GM21723 (cell line): ENCODE results near the gene NMD3.

Experiments
- ATAC-seq: cut with Tn5 transposase; IDR thresholded peaks from one replicate; pipeline ENCODE4 v1.9.1; 2021; ENCODE audit warnings: mild to moderate bottlenecking, moderate library complexity; ENCODE audit not compliant: unreplicated experiment

Gene NMD3

DNA sequence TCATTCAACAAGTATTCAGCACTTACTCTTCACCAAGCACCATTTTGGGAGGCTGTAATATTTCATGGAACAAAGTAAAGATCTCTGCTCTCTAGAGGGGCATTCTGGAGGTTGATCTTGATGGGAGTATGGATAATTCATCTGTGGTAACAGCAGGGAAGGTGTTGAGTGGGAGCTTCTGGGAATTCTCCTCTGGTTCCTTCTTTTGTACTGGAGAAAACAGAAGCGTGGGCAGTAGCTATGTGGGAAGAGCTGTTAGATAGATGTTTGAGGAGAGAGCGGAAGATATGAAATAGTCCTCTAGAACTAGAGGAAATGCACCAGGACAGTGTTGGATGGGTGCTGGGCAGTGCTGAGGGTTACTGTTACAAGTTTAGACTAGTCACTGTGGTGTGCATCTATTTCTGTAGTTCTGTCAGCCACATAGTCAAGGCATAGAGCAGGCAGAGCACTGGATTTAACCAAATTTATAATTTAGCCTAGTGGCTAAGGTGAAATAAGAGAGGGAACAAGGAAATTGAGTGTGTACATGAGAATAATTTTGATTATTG, 9.6 kb downstream of the NMD3 start:
- no peak for ATAC-seq

DNA sequence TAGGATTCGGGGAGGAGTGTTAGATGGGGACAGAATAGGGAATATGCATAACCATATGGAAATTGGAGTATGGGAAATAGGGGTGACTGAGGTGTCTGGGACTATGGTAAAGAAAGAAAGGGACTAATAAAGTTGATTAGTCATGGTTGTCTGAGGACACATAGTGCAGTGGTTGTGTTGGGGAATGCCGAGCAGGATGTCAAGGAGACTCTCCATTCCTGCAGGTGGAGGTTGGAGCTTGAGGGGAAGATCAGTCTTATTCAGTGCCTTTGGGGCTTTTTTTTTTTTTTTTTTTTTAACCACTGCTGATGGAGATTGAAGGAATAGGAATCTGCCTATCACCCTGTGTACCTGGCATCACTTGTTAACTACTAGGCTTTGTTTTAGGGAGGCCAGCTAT, 10.8 kb downstream of the NMD3 start:
- no peak for ATAC-seq

DNA sequence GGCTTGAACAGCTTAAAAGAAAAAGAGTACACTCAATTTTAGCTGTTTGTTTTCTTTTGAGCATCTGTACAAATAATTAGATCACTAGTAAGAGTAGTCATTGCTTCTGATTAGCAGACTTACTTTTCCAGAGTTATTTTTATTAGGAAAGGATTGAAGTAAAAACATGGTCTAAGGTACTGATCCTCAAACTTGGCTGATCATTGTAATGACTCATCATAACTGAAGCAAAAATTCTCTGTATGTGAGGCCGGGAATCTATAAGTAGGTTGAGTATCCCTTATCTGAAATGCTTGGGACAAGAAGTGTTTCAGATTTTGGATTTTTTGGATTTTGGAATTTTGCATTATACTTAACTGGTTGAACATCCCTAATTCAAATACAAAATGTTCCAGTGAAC, 12.4 kb downstream of the NMD3 start:
- no peak for ATAC-seq

DNA sequence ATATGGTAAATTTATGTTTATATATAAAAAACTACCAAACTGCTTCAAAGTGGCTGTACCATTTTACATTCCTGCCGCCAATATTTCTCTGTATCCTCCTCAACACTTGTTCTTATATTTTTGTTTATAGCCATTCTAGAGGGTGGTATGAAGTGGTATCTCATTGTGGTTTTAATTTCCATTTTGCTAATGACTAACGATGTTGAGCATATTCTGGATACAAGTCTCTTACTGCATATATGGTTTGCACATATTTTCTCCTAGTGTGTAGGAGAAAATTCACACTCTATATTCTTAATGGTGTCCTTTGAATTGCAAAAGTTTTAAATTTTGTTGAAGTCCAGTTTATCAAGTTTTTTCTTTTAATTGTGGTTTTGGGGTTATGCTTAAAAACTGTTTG, 15.1 kb downstream of the NMD3 start:
- no peak for ATAC-seq

DNA sequence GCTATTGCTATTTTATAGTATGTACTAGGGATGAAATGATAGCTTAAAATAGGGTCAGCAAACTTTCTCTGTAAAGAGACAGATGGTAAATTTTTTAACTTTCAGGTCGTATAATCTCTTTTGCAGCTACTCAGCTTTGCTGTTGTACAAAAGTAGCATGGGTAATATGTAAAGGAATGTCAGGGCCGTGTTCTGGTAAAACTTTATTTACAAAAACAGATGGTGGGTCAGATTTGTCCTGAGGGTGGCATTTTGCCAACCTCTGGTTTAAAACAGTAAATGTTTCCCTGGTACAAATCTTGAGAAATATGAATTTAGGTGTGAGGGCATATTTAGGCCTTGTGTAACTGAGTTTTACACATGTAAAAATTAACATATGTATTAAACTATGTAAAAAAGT, 18.6 kb downstream of the NMD3 start:
- no peak for ATAC-seq

DNA sequence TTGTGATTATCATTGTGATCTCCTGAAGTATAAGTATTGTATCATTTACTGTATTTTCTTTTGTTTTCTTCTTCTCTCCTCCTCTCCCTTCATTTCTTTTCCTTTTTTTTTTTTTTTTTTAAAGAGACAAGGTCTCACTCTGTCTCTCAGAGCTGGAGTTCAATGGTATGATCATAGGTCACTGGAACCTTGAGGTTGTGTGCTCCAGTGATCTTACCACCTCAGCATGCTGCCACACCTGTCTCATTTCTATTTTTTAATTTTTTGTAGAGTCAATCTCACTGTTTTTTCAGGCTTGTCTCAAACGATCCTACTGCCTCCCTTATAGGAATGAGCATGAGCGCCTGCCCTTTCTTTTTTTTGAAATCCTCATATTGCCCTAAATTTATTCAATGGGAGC, 23.4 kb downstream of the NMD3 start:
- no peak for ATAC-seq

DNA sequence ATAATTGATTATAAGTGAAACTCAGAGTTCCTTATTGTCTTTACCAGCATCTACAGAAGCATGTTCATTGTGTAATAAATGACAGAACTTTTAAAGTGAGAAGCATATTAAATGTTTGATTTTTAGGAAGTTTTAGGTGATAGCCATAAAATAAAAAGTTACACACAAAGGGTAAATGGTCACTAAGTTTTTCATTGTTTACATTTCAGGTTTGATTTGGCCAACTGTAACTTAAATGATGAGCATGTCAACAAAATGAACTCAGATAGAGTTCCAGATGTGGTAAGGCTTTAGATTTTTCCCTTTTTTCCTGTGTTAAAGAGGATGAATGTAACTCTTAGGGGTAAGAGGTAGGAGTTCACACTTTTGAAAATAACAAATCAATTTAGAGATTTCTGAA, 25.9 kb downstream of the NMD3 start:
- ATAC-seq, result no peak

DNA sequence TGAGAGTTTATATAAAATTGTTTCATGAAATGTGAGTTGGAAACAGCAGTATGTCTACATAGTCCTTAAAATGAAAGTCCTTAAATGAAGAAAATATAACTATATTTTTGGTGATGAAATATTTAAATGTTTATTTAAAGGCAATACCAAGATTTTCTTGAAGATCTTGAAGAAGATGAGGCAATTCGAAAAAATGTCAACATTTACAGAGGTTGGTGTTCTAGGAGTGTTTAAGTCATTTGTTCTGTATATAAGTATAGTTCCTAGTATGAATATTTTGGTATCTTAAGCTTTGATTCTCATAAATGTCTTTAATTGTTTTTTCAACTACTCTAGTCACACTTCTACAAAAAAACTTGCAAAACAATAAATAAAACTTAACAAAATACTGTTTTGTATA, 29.0 kb downstream of the NMD3 start:
- ATAC-seq, result no peak

DNA sequence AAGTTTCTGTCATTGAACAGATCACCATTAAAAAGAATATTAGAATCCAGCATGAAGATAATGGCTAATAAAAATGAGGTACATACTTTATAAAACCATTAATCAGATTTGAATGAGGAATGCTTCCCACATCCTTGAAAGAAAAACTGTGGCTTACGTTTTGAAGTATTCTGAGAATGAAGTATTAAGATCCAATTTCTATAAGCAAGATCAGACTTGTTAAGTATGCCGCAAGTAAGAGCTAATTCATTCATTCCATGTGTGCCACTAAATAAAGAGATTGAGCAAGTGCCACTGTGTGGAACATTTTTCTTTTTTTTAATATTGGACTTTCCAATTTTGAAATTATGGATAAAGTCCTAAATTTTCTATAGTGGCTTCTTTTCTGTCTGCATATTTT, 30.6 kb downstream of the NMD3 start:
- ATAC-seq, result no peak

DNA sequence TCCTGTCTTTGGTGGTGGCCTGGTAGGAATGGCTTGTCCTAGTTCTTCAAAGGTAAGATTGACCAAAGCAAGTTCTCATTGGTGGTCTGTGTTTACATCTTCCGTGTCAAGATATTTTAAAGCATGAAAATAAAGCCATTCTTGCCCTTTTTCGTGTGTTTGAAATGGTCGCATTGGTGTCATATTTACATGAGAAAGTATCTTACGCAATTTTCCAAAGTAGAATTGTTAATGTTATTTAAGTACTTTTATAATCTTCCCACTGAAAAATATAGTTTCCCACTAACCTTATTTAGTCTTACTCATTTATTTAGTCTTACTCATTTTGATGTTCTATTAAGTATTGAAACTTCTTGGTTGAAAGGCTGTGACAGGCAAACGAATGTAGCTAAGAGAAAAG, 31.0 kb downstream of the NMD3 start:
- no peak for ATAC-seq

DNA sequence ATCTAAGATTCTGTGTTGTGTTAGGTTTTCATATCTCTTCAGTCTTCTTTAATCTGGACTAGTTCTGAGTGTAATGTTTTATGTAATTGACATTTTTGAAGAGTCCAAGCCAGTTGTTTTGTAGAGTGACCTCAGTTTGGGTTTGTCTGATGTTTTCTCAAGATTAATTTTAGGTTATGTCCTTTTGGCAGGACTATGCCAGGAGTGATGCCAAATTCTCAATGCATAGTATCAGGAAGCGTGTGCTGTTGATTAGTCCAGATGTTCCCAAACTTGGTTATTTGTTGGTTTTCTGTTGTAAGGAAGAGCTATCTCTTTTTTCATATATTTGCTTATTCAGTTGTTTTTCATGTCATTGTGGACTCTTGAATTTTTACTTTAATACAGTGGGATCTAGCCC, 32.6 kb downstream of the NMD3 start:
- no peak for ATAC-seq

DNA sequence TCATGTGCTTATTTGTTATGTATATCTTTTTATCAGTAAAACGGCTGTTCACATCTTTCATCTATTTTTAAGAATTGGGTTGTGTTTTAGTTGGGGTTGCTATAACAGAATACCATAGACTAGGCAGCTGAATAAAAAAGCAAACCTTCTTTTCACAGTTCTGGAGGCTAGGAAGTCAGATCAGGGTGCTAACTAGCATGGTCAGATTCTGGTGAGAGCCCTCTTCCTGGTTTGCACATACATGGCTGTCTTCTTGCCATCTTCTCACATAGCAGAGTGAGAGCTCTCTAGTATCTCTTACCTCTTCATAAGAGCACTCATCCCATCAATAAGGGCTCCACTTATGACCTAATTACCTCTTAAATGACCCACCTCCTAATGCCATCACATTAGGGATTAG, 33.8 kb downstream of the NMD3 start:
- ATAC-seq, result no peak

DNA sequence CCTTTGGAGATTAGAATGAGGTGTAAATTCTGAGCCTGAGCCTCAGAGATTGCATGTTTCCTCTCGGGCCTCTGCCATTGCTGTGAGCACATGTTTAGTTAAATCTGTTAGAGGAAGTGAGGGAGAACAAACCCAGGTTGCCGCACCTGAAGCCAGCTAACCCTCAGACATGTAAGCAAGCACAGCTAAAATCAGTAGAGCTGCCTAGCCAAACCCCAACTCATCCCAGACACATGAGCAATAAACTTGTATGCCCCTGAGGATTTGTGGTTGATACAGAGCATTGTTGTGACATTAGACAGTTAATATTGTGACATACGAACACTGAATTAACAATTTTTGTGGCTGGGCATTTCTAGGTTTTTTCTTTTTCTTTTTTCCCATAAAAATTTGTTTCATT, 41.9 kb downstream of the NMD3 start:
- ATAC-seq, result no peak

DNA sequence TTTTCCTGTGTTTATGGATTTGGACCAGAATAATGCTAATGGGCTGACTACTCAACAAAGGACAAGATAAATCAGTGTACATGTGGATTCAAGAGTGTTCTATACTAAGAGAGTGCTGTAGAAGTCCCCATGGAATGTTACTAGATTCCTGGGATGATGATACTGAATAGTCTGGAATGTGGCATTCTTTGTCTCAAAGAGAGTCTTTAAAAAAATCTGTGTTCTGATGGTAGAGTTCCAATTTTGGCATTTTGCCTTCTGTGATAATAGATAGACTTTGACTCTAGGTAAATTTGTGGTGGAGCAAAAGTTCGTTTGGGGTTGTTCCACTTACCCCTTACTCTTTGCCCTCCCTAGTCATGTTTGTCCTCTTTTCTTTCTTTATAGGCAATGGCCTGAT, 43.7 kb downstream of the NMD3 start:
- no peak for ATAC-seq

DNA sequence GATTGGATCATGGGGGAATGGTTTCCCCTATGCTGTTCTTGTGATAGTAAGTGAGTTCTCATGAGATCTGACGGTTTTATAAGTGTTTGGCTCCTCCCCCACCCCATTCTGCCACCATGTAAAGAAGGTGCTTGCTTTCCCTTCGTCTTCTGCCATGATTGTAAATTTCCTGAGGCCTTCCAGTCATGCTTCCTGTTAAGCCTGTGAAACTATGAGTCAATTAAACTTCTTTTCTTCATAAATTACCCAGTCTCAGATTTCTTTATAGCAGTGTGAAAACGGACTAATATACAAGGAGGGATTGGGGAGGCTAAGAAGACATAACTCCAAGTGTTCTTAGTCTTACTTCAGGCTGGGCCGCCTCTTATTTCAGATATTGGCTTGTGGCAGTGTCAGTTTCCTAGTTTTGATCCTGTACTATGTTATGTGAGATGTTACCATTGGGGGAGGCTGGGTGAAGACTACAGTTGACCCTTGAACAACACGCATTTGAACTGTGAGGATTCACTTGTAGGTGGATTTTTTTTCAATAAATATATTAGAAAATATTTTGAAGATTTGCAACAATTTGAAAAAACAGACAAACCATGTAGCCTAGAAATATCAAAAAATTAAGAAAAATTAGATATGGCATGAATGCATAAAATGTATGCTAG, 44.9 kb downstream of the NMD3 start:
- ATAC-seq, result no peak

DNA sequence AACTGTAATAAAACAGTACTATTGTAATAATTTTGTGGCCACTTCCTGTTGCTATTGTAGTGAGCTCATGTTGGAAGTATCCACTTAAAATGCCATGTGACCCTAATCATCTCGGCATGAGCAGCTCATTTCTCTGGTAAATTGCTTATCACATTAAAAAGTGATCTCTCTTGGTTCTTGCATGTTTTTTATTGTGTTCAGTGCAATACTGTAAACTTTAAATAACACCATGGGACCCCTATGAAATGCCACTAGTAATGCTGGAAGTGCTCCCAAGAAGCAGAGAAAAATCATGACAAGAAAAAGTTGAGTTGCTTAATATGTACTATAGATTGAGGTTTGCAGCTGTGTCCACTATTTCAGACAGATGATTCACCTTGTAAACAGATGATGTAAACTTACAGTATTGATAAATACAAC, 45.6 kb downstream of the NMD3 start:
- ATAC-seq, result no peak

DNA sequence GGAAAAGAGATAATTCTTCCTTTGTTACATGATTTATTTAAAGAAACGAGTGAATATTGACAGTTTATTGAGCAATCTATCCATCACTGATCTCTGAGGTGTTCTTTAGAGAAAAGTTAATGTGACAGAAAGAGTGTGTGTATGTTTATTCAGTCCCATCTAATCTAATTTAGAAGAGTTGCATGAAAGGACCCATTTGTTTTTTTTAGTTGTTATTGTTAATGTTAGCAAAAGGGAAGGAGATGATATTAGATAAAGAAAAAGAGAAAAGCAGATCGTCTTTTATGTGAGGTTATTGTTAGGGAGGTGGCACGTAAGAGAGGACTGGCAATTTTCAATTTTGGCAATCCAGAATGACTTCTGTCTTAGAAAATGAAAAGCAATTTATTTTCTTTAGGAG, 46.5 kb downstream of the NMD3 start:
- ATAC-seq, result no peak

DNA sequence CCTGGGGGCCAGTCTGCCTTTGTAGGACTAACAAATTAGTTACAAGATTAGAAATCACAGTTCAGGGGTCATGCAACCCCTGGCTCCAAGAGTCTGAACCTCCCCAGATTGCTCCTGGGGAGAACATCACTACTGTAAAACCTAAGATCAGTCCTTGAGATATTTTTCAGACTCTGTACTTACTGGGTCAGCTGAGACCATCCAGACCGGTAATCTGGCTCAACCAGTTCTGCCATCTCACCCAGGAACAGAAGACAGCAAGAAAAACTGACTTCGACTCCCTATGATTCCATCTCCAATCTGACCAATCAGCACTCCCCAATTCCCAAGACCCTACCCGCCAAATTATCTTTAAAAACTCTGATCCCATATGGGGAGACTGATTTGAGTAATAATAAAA, 47.5 kb downstream of the NMD3 start:
- ATAC-seq, result no peak

DNA sequence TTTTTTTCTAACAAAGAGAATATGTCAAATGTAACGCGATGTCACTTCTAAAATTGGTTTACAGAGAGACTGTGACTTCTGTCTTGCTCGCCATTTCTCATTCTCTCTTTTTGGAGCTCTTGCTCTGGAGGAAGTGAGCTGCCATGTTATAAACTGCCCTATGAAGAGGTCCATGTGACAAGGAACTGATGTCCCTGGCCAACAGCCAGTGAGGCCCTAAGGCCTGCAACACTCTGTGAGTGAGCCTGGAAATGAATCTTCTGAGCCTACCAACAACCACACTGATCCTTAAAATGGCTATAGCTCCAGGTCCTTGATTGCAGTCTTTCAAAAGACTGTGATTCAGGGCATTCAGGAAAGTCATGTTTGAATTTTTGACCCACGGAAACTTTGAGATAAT, 49.9 kb downstream of the NMD3 start:
- no peak for ATAC-seq

DNA sequence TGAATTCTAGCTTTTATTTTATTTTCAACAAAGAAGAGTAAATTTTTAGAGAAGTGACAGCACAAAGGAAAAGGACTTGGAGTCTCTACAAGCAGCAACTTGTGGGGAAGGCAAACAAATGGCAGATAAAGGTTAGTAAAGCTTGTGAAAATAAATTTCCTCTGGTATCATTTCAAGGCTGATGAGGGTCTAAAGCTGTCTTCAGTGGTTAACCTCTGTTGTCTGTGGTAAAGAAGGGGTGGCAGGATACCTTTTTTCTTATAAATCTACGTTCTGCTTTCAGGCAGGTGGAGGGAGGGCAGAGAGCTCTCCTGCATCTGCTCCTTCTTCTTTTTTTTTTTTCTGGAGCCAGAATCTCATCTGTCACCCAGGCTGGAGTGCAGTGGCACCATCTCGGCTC, 50.5 kb downstream of the NMD3 start:
- no peak for ATAC-seq

DNA sequence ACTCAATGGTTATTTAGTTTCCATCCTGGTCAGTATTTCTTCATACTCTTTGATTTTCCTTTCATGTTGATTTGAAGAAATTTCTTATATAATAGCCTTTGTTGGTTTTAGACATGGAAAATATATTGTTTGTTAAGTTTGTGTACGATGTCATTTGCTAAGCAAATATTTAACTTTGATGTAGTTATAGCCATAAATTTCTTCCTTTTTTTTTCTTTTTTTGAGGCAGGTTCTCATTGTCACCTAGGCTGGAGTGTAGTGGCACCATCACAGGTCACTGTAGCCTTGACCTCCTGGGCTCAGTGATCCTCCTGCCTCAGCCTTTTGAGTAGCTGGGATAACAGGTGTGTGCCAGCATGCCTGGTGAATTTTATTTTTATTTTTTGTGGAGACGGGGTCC, 51.4 kb downstream of the NMD3 start:
- no peak for ATAC-seq

DNA sequence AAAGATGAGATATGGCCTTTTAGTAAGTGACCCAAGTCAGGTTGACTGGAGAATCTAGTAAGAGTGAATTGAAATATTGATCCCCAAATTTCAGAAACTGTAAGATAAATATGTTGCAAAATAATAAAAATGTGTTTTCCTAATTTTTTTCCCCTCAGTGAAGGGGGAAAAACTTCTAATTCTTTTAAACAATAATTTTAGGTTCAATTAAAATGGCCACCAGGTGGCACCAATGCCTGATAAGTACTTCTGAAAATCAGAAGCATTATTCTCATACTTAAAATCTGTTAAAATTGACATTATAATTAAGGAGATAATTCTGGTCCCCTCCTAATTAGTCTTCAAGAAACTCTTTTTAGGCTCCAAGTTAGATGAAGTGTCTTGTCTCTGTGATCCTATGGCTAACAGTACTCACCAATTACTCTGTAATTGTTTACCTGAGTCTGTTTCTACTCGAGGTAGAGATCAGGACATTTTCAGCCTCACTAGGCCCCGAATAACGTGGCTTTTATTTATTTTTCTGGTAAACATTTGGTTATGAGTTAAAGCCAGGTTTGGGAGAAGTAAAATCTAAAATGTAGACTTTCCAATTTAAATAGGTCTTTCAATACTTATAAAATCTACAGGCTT, 52.6 kb downstream of the NMD3 start:
- no peak for ATAC-seq
